Superior temporal gyrus (tissue), 1 donor: ENCODE data around the gene ACSL6.

ENCODE experiments used
- DNase-seq: peaks from one replicate; pipeline ENCODE4 v3.0.0-alpha.2; 2016; ENCODE audit errors: extremely low spot score

ACSL6 gene

DNA sequence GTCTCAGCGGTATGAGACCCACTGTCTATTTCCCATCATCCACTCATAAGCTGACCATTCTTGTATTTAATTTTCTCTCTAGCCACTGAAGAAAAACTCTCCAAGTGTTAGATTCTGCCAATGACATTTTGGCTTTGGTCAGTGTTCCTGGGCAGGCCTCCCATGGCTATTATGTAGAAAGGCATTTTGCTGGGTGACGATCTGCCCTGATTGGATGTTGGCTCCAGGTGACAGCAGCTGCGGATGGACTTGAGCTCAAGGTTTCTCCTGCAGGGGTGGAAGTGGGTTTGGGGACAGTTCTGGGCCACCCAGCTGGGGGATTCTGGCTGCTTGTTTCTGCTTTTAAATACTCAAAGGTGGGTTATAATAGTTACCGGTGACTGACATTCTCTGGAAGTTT, 31.6 kb downstream of the ACSL6 start:
- no peak for DNase-seq

DNA sequence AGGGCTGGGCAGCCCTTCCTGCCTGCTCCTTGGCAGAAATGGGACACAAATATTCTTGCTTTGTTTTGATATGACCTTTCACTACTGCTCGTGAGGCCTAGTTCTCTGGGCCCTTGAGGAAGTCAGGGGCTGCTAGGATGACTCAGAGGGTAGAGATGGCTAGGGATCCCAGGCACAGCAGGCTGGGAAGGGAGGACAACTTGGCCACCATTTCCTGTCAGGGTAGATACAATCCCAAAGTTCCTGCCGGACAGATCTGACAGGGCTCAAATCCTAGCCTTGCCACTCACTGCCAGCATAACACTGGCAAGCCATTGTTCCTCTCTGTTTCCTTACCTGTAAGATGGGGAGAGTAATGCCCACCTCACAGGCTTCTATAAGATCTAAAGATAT, 34.2 kb downstream of the ACSL6 start:
- DNase-seq = no peak

DNA sequence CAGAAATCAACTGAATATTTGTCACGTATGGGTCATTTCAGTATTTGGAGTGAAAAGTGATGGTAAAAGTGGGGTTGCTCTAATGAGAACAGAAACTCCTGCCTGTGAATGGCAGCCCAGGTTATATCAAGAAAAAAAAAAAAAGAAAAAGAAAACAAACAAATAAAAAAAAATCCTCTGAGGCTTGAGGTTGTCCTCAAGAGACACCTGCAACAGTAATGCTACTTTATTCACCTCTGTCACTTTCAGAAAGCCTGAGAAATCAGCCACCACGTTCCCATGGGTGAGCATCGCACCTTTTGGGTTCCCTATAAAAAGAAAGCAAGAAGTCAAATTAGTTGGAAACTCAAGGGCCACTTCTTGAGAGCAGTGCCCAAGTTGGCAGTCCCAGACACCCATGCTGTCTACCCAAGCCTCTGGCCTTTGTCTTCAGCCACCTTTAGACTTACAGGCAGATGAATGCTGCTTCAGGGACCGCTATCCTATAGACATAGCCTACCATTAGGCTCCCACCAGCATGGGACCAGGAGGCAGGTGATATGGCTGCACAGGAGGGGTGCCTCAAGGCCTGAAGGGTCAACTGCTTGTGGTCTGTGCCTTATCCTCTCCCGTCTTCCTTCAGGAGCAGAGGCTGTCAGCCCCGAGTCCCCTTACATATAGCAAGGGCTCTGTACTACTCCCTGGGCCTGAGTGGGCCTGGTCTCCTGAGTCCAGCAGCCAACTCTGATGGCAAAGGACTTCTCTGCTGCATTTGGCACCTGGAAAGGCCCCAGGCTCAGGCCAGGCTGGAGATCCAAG, 34.8 kb downstream of the ACSL6 start:
- DNase-seq = no peak

DNA sequence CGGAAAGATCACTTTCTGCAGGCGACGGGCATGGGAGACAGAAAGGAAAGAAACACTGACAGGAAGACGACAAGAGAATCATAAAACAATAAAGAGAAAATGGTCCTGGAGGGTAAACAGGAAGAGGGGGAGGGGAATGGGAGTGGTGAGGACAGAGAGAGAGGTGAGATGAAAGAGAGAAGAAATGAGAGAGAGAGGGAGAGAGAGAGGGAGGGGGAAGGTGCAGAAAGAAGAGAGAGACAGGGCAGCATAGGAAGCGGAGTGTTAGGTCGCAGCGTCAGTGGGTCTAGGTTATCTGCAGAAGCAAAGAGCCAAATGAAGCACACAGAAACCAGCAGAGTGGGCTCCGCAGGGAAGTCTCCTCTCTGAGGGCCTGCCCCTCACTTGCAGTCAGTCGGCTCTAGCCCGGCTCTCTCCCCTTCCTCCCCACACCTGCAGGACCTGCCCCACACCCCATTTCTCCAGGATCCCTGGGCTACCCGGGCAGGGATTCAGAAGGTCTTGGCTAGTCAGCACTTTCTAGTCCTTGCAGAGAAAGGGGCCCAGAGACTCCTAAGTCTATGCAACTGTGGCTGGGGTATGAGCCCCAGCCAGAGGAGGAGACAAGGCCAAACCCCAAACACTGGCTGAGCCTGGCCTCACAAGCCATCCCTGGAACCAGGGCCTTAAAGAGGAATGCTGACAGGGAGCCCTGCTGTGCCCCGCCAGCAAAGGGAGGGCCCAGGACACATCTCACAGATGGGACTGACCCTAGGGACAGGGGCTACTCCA, 36.3 kb downstream of the ACSL6 start:
- no peak for DNase-seq

DNA sequence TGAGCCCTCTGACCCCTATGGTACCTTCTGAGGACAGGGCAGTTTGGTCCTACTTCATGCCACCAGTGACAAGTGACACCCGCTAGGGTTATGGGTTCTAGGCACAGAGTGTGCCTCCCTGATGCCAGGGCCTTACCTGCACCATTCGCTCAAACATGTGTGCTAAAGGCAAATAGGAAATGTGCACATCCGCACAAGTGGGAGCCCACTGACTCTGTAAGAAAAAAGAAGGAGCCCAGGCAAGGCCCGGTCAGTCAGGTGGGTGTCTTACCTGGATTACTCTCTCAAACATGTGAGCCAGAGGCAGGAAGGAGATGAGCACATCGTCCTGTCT, 36.9 kb downstream of the ACSL6 start:
- DNase-seq = no peak

DNA sequence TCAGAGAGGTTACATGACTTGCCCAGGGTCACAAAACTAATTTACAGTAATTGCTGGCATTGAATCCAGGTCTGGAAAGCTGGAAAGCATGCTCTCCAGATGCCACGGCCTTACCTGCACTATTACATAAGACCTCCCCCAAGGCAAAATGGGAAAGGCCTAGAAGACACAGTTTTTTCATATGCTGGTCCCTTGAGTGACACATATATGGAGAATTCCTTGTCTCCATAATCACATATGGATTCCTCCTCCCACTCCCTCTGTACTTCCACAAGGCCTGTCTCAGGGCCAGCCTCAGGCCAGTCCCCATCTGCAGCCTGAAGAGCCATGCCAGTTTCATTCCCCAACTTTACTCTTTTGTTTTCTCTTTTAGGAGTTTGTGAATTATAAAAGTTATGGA, 37.4 kb downstream of the ACSL6 start:
- no peak for DNase-seq

DNA sequence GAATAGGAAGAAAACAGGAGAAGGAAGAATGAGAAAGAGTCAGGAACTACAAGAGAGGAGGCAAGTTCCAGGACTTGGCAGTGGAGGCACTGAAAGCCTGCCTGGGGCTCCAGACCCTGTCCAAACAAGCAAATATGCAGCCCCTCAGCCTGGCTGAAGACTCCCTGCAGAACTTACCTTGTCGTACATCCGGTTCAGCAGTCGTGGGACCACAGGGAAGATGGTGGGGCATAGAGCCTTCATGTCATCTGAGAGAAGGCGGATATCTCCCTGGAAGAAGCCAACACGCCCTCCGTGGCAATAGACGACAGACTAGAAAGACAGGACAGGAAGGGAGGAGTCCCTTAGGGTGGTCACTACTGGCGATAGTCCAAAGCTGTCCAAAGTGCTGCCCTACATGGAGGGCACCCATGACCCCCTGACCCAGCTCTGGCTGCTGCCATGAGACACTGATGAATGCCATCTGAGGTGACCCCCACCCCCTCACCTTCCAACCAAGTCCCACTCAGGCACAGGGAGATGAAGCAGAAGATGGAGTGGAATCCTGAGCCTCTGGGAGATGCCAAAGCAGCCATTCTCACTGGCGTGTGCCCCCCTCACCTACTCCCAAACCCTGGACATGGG, 38.3 kb downstream of the ACSL6 start:
- DNase-seq = no peak

DNA sequence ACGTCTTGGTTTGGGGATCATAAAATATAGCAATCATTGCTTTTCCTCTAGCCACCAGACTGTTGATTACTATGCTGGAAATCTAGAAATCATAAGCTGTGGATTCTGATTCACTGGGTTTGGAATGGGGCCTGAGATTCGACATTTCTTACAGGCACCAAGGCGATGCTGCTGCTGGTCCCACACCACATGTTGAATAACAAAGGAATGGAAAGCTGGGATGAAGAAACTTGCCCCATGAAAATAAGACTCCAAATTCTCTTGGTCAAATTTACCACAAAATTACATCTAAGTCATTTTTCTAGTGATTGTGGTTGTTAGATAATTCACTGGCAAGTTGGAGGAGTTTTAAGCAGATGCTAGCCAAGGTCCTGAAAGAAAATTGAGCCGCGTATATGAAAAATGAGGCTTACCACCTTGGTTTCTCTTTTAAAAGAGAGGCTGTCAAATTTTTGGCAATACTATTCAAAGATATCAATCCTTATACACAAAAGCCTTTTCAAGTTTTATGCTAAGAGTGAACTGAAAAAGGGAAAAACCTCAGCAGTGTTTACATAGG, 43.0 kb downstream of the ACSL6 start:
- DNase-seq = no peak

DNA sequence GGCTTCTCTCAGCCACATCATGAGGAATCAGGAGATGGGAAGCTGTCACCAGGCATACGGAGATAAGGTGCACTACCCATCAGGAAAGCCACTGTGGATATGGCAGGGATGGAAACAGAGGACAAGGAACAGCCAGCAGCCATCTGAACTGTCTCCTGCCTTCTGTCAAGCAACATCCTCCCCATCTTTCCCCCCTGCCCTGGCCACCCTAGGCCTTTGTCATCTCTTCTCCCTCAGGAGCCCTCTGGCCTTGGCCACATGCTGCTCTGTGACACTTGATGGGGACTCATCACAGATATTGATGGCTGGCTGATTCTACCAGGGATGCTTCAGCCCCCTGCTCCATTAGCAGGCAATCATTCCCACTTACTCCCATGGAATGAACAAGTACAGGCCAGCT, 44.9 kb downstream of the ACSL6 start:
- DNase-seq = no peak

DNA sequence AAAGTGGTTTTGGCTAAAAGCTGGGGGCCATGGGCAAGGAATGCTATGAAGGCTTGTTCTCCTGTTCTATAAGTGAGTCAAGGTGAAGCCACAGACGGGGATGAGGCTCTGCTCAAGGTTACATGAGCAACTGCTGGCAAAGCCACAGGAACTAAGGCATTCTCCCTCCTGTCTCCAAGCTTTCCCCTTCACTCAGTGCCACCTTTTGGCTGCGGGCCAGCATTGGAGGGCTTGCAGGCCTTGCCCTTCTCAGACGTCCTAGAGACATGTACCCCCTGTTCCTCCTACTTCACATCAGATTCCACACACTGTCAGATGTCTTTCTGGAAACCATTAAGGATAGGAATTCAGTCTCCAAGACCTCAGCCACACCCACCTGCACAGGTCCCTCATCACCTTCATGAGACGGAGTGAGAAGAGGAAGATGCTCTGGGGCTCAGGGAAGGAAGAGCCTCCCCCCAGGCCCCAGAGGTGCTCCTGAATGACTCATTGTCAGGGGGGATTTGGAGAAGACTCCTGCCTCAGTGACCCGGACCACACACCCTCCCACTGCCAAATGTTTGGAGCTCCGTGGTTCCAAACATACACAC, 45.5 kb downstream of the ACSL6 start:
- DNase-seq = no peak

DNA sequence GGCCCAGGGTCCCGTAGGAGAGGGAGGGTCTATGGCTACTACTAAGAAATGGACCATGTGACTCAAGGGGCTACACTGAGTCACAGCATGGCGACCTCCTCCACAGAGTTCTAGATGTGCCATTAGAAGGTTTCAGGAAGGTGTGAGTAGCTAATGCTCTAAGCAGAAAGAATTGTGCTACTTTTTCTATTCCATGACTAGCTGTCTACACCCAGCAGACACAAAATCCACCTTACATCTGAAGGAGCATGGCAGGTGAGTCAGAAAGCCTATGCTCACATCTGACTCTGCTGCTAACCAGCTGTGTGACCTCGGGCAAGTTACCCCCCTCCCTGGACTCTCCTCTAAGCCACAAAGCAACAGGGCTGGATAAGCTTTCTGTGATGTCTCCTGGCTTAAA, 51.6 kb downstream of the ACSL6 start:
- no peak for DNase-seq

DNA sequence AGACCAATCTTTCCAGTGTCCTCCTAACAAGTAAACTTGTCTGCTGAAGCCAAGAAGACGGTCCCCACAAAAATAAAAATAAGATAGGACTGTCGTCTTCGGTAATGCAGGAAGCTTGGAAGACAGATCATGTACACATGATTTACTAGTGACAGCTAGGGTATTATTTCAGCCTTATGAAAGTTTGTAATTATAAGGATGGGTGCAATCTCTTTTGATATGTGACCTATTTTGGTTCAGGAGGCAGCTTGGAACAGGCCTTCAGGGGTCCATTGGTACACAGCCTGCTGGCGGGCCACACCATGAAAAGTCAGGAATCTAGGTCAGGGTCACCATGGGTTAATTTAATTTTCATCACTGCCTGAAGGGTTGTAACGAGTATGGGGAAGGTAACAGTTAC, 52.3 kb downstream of the ACSL6 start:
- DNase-seq = no peak

DNA sequence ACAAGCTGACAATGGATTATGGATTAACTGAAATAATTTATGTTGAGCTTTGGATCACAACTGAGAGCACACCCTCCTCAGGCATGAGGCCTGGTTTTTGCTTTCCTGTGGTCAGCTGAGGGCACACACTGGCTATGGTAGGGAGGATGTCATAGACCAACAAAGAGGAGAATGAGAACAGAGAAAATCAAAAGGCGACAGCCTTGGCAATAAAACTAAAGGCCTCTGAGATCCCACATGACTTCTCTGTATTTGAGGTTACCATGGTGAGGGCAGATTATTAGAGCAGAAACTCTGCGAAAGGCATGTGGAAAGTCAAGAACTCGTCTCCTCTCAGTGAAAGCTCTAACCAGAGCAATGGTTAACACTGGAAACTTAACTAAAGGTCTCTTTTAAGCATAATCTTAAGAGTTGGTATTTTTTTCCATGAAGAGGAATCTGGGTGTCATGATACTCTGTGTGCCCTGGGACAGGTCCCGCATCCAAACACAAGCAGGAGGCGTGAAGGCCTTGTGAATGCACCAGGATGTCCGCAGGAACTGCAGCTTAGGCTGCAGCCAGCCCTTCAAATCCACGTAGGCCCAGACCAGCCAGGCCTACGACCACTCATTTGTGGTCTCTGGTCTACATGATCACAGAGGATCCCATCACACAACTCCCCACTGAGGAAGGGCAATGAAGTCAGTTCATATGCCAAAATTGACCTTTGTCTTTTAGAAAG, 53.6 kb downstream of the ACSL6 start:
- peak; percentile 58 for DNase-seq

DNA sequence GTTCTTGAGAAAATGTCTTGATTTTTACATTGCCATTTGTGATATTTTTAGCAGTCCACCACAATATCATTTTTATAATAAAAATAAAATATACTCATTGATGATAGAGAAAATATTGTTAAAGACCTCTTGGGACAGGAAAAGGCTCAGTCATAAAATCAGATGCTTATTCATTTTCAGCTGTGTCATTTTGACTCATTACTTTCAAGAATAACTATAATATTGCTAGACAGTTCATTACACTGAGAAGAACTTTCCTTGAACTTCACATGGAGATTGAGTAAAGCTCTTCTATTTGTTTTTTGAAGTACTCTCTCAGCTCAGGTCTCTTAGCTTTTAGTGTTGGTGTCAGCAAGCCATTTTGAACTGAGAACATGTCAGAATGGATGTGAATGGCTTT, 57.5 kb downstream of the ACSL6 start:
- DNase-seq = no peak

DNA sequence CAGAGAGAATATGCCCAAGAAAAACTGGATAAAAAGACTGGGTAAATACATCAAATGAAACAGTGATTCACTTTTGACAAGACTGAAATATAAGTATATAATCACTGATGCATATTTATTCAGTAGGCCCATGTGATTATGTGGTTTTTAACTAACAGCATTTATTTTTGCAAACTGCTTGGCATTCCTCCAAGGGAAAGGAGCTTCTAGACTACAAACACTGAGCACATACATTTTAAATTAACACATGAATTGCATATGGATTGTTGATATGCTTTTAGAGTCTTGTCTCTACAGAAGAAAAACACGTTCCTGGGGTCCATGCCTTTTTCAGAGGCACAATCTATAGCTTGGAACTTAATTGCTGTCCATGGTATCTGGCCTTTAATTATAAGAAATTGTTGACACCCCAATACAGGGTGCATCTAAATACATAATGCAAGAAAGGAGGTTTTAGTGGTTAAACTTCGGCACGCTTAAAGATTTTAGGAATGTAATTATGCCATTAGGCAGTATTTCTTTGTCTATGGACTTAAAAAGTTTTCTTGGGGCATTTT, 59.1 kb downstream of the ACSL6 start:
- peak; percentile 42 for DNase-seq

DNA sequence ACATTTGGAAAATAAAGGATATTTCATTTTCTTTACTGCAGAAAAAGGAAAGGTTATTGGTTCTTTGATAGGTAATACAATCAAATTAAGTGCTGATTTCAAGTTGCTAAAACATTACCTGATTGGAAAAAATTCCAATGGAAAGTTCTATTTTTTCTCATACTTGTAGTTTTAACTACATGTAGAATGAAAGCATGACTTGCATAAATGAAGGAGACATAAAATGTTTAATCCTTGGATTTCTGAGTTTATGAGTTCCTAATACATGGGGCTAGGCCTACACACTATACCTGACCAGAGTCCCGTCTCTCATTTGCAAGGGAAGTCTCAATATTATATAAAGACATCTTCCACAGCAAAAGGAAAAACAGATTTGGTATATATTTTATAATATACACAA, 60.8 kb downstream of the ACSL6 start:
- DNase-seq = no peak

DNA sequence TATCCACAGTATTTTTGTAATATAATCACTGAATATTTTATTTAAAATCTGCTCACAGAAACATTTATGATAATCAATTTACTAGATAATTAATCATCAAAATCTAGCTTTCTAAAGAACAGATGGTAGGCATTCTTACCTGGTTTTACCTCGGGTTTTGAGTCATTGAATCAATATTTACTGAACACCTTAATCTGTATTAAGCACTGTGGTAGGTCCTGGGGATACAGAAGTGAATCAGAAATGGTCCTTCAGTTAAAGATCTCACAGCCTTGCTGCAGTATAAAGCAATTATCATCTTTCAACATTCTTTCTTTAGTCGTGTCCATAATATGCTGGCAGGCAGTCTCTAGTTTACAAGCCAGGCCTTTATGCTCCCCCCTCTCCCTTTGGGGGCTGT, 64.0 kb downstream of the ACSL6 start:
- no peak for DNase-seq

DNA sequence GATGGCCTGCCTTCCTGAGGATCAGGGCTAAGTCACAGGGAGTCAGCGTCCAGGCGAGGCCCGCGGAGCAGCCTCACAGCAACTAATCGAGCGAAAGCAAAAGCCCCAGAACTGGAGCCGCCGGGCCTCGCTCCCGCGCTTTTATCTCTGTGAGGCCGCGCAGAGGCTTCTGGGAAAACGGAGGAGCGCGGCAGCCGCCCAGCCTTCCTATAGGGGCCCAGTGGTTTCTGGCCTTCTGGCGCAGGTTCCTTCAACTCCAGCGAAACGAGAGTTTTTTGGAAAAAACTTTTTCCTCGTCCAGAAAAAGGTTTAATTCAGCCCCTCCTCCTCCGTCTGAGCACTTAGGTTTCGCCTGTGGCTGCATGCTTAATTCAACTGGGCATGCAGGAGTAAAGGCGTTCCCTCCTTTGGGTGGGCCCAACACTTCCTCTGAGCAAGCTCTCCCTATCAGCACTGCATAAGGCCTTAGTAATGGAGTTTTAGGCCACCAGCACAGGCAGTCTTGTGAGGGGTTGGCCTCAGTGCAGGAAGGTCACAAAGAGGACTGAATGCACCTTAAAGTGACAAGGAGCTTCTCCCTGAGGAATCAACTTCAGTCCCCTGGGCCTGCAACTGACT, 65.8 kb downstream of the ACSL6 start, which contains the start of gene MEIKIN:
MEIKIN (minus strand) TSS at position 113 of the 618 bp plus-strand sequence. CDS start 158 bp downstream, outside the sequence.
- no peak for DNase-seq

DNA sequence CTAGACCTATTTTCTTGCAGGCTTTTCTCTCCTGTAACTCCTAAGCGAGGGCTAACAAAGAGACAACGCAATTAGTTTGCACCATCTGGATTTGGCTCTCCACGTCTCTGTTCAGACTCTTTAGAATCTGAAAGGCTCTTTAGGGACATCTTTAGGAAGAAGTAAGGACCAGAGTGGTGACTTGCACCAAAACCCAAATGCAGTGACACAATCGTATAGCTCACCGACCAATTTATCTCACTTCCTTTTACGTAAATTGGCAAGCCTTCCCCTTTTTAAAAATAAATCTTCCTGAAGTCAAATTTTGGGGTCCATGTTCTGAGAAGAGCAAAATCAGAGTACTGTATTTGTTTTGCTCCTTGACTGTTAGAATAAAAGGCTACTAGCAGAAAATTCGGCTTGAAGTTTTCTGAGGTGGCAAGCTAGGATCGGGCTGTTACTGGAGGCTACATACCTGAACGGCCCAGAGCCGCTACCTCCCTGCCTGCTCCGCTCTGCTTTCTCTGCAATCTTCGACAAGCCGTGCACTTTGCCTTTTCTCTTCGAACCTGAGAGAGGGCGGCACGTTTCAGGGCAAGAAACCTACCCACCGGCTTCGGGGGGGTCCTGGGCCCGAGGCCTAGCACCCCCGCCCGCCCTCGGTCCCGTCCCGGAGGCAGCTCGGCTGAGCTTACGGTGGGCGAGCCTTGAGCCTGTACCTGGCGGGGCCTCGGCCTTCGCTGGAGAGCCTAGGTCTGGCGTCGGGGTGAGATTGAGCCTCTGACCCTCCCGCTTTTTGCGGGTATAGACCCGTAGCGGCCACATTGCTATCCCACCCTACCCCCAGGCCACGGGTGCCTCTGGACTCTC, 66.5 kb downstream of the ACSL6 start:
- no peak for DNase-seq

DNA sequence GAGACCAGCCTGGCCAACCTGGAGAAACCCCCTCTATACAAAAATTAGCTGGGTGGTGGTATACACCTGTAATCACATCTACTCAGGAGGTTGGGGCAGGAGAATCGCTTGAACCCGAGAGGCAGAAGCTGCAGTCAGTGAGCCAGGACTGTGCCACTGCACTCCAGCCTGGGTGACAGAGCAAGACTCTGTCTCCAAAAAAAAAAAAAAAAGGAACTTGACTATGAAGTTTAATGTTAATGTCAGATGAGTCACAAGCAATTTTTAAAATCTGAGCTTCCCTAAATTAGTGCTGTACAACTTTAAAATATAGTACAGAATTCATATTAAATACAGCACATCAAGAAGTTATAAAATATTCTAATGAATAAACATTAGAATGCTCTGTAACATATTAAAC, 67.5 kb downstream of the ACSL6 start:
- no peak for DNase-seq
